Muscle layer of duodenum (tissue), 2 donors: Measurements from ENCODE around the gene CCL22.

Experiments used
- H3K27ac ChIP-seq: one replicate; pipeline ENCODE4 v1.7.0; 2013; ENCODE audit warnings: mild to moderate bottlenecking, low read length
- H3K27me3 ChIP-seq: one replicate; pipeline ENCODE4 v1.7.0; 2013; ENCODE audit warnings: low read depth, mild to moderate bottlenecking, control low read depth, low read length
- H3K36me3 ChIP-seq, 2 donors: one replicate each; pipeline ENCODE4 v1.7.0; 2013; ENCODE audit warnings: low read length in 2 of 2, control low read depth in 1 of 2, mild to moderate bottlenecking in 1 of 2; ENCODE audit not compliant: insufficient read depth in 2 of 2, control insufficient read depth in 1 of 2
- H3K4me1 ChIP-seq, 2 donors: one replicate each; pipeline ENCODE4 v1.7.0; 2013; ENCODE audit warnings: low read length in 2 of 2, mild to moderate bottlenecking in 2 of 2, control low read depth in 1 of 2, moderate library complexity in 1 of 2; ENCODE audit not compliant: insufficient read depth in 2 of 2, control insufficient read depth in 1 of 2
- H3K4me3 ChIP-seq, 2 donors: one replicate each; pipeline ENCODE4 v1.7.0; 2013; ENCODE audit warnings: low read length in 2 of 2, low read depth in 1 of 2, mild to moderate bottlenecking in 1 of 2
- H3K9me3 ChIP-seq, 2 donors: one replicate each; pipeline ENCODE4 v1.7.0; 2013; ENCODE audit warnings: low read length in 2 of 2, control low read depth in 1 of 2, mild to moderate bottlenecking in 1 of 2; ENCODE audit not compliant: control insufficient read depth in 1 of 2
- donor health status: healthy.

CCL22 gene

GRCh38 chr16:57380671-57381462, 22.3 kb downstream of the CCL22 start:
- peaks cover 7 to 38% of the 10 kb centered on the region in 2 donors for H3K4me1 ChIP-seq
- H3K4me3 ChIP-seq = no peak overlapping the region
- H3K27me3 ChIP-seq = no peaks in the 10 kb centered on the region
- H3K27ac ChIP-seq = no peak overlapping the region
- peaks cover 0 to 3% of the 10 kb centered on the region in 2 donors for H3K36me3 ChIP-seq
- H3K9me3 ChIP-seq = no peaks in the 10 kb centered on the region

- Histone ChIP-seq H3K9me3 (no peaks in the 10 kb centered on the region), H3K27me3 (no peaks in the 10 kb centered on the region), H3K4me3 (no peak overlapping the region), H3K36me3 (peaks cover 0 to 3% of the 10 kb centered on the region in 2 donors), H3K27ac (no peak overlapping the region), H3K4me1 (peaks cover 7 to 37% of the 10 kb centered on the region in 2 donors)
These were observed 23.4 kb downstream of the CCL22 start for GRCh38 chr16:57381791-57382534.

- H3K27ac ChIP-seq = no peak overlapping the region
- peaks cover 7 to 31% of the 10 kb centered on the region in 2 donors for H3K4me1 ChIP-seq
- H3K4me3 ChIP-seq = no peak overlapping the region
- no peaks in the 10 kb centered on the region for H3K9me3 ChIP-seq
- no peaks in the 10 kb centered on the region for H3K27me3 ChIP-seq
- H3K36me3 ChIP-seq = peaks cover 0 to 3% of the 10 kb centered on the region in 2 donors
These were observed 24.1 kb downstream of the CCL22 start for GRCh38 chr16:57382535-57383275.

GRCh38 chr16:57383276-57384247, 25.0 kb downstream of the CCL22 start:
- Histone ChIP-seq H3K27me3 (no peaks in the 10 kb centered on the region), H3K27ac (no peak overlapping the region), H3K4me3 (no peak overlapping the region), H3K4me1 (peaks cover 7 to 25% of the 10 kb centered on the region in 2 donors), H3K9me3 (no peaks in the 10 kb centered on the region), H3K36me3 (peaks cover 0 to 3% of the 10 kb centered on the region in 2 donors)

- Histone ChIP-seq H3K9me3 (no peaks in the 10 kb centered on the region), H3K4me1 (peaks cover 7 to 21% of the 10 kb centered on the region in 2 donors), H3K27ac (no peak overlapping the region), H3K4me3 (no peak overlapping the region), H3K36me3 (peaks cover 0 to 3% of the 10 kb centered on the region in 2 donors), H3K27me3 (no peaks in the 10 kb centered on the region)
These were observed 25.9 kb downstream of the CCL22 start for GRCh38 chr16:57384248-57385070.

GRCh38 chr16:57385083-57385482, 26.5 kb downstream of the CCL22 start:
- H3K27ac ChIP-seq = no peak overlapping the region
- no peaks in the 10 kb centered on the region for H3K9me3 ChIP-seq
- no peaks in the 10 kb centered on the region for H3K36me3 ChIP-seq
- no peaks in the 10 kb centered on the region for H3K27me3 ChIP-seq
- H3K4me1 ChIP-seq = peaks cover 7 to 16% of the 10 kb centered on the region in 2 donors
- H3K4me3 ChIP-seq = no peak overlapping the region

GRCh38 chr16:57386381-57386951, 27.9 kb downstream of the CCL22 start:
- Histone ChIP-seq H3K27me3 (no peaks in the 10 kb centered on the region), H3K4me1 (peaks cover 9 to 27% of the 10 kb centered on the region in 2 donors), H3K27ac (no peak overlapping the region), H3K9me3 (no peaks in the 10 kb centered on the region), H3K4me3 (no peak overlapping the region), H3K36me3 (no peaks in the 10 kb centered on the region)

- H3K27me3 ChIP-seq = no peaks in the 10 kb centered on the region
- no peak overlapping the region for H3K4me3 ChIP-seq
- no peaks in the 10 kb centered on the region for H3K9me3 ChIP-seq
- peaks cover 9 to 27% of the 10 kb centered on the region in 2 donors for H3K4me1 ChIP-seq
- no peak overlapping the region for H3K27ac ChIP-seq
- no peaks in the 10 kb centered on the region for H3K36me3 ChIP-seq
These were observed 29.2 kb downstream of the CCL22 start for GRCh38 chr16:57387598-57388354.

- H3K4me1 ChIP-seq = peaks cover 7 to 26% of the 10 kb centered on the region in 2 donors
- H3K27me3 ChIP-seq = no peaks in the 10 kb centered on the region
- no peak overlapping the region for H3K4me3 ChIP-seq
- H3K9me3 ChIP-seq = no peaks in the 10 kb centered on the region
- no peaks in the 10 kb centered on the region for H3K36me3 ChIP-seq
- H3K27ac ChIP-seq = no peak overlapping the region
These were observed 29.9 kb downstream of the CCL22 start for GRCh38 chr16:57388359-57389086.
